ENCODE data around the gene TIMM22. TPM values are rescaled to one million over a fixed set of nuclear protein-coding genes. Genes with fewer than 3 reads are reported as not detected.

TIMM22 gene
- total and polyA plus RNA-seq, 2 of the 4 experiments (the other 2 are of a cell fraction), result 12.7 to 12.9 TPM

DNA sequence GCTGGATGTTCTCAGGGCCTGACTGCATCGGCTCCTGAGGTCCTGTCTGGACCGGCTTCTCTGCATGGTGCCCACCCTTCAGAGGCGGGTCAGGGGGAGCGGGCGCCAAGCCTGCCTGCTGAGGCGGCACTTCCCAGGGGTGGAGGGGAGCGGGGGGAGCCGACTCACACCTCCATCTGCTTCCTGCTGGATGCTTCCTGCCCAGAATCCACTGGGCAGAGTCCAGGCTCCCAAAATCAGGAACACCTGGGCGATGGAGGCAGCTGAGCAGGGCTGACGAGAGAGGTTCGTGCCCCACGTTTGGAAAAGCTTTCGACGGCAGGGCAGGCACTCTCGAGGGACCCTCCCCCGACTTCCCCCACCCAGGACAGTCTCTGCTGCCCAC is 42.2 kb downstream of the TIMM22 start:
- CTCF ChIA-PET, result no interaction called here

More for the DNA sequence above, 42.2 kb downstream of the TIMM22 start:
- no TSS peak for BruUV-seq (replicated peaks)
- POLR2A ChIA-PET (ENCODE audit: unreplicated experiment), result no interaction called here
- Histone ChIP-seq H3K27me3 (ENCODE audit: control insufficient read depth, insufficient read depth, low read length) (no peaks in the 10 kb centered on the region), H3K4me1 (ENCODE audit: control insufficient read depth, insufficient read depth, low read length) (no peaks in the 10 kb centered on the region; the same call in 1 of the 2 replicates), H3K27ac (ENCODE audit: insufficient read depth, low read length) (no peak overlapping the region), H2BK5ac (ENCODE audit: low read depth, low read length, poor library complexity, severe bottlenecking) (no peak overlapping the region), H2BK20ac (ENCODE audit: low read depth, low read length) (no peak overlapping the region), H2AFZ (replicated peaks; ENCODE audit: low read length, poor library complexity) (no peak overlapping the region), H2BK15ac (ENCODE audit: low read depth, low read length) (no peak overlapping the region), H2AK9ac (replicated peaks; ENCODE audit: low read depth, low read length, poor library complexity) (no peak overlapping the region), H2BK120ac (ENCODE audit: low read depth, low read length) (no peak overlapping the region), H4K91ac (ENCODE audit: insufficient read depth, low read depth, low read length) (no peak overlapping the region), H3K18ac (ENCODE audit: low read depth, low read length) (no peak overlapping the region), H2AK5ac (ENCODE audit: low read depth, low read length) (no peak overlapping the region), H3K14ac (replicated peaks; ENCODE audit: low read depth, low read length) (no peak overlapping the region), H3K23ac (ENCODE audit: low read depth, low read length) (no peak overlapping the region), H3K9me3 (ENCODE audit: control insufficient read depth, insufficient read depth, low read length) (no peaks in the 10 kb centered on the region), H3K4me3 (ENCODE audit: insufficient read depth, low read depth, low read length) (no peak overlapping the region), H3K36me3 (ENCODE audit: control insufficient read depth, insufficient read depth, low read length) (peaks cover 31% of the 10 kb centered on the region), H3K9ac (ENCODE audit: low read depth, low read length) (no peak overlapping the region), H3K56ac (ENCODE audit: extremely low read depth, insufficient read depth, low read length) (no peak overlapping the region), H3K9me1 (ENCODE audit: insufficient read depth, low read length) (peaks cover 5% of the 10 kb centered on the region; the same call in 1 of the 2 replicates), H3K4ac (ENCODE audit: low read depth, low read length) (no peak overlapping the region), H4K5ac (ENCODE audit: low read depth, low read length) (no peak overlapping the region), H3K79me1 (ENCODE audit: low read depth in 1 of 2, low read length in 2 of 2) (peaks cover 17 to 28% of the 10 kb centered on the region in 2 experiments), H3K4me2 (ENCODE audit: low read depth, low read length) (no peak overlapping the region), H4K20me1 (ENCODE audit: insufficient read depth, low read length) (peaks cover 35% of the 10 kb centered on the region), H4K8ac (ENCODE audit: low read depth in 2 of 2, low read length in 2 of 2) (no peak overlapping the region)
- no CpG with 5 or more reads among the region's 16 CpGs for WGBS, 2 experiments (ENCODE audit: extremely low coverage in 2 of 2, insufficient read length in 1 of 2)
- in situ Hi-C loops (cut with MboI; ENCODE audit: low sequenced_read_pairs), result no loop called here
- intact Hi-C loops (cut with micrococcal nuclease), result no loop called here
- ATAC-seq (ENCODE audit: low read depth) (no peak), DNase-seq (no peak)
- TF ChIP-seq BHLHE40 (IDR thresholded peaks at IDR 0.05; ENCODE audit: low read depth, low read length), result no peak
- no peak for TF ChIP-seq ELK1 (IDR thresholded peaks at IDR 0.05; ENCODE audit: borderline replicate concordance, low read depth, low read length)
- TF ChIP-seq CTCF (conservative IDR thresholded peaks at IDR 0.05; ENCODE audit: low read depth, low read length), result no peak
- TF ChIP-seq POLR2A (IDR thresholded peaks at IDR 0.05; ENCODE audit: low read depth, low read length), result no peak
- no peak for TF ChIP-seq MAZ (IDR thresholded peaks at IDR 0.05; ENCODE audit: borderline replicate concordance, low read depth, low read length)
- TF ChIP-seq FOS (IDR thresholded peaks at IDR 0.05; ENCODE audit: low read depth, low read length), result no peak
- dilution Hi-C loops (cut with HindIII; ENCODE audit: low sequenced_read_pairs, unreplicated experiment), result no loop called here
